Trophoblast cell (in vitro differentiated cells and primary cell): Measurements from ENCODE around the gene DNAJC4.

ENCODE experiments used
- DNase-seq, 2 donors: peaks; one replicate each; pipeline ENCODE4 v3.0.0-alpha.2; 2016
- H2AFZ ChIP-seq: 2 replicates; pipeline ENCODE4 v1.6.1; 2013; ENCODE audit warnings: low read length, moderate library complexity, mild to moderate bottlenecking; ENCODE audit not compliant: insufficient read depth, poor library complexity
- H2AK5ac ChIP-seq: 2 replicates; pipeline ENCODE4 v1.6.1; 2013; ENCODE audit warnings: mild to moderate bottlenecking, low read length
- H2BK120ac ChIP-seq: 2 replicates; pipeline ENCODE4 v1.6.1; 2013; ENCODE audit warnings: low read length, mild to moderate bottlenecking, moderate library complexity; ENCODE audit not compliant: insufficient read depth, poor library complexity
- H2BK12ac ChIP-seq: 2 replicates; pipeline ENCODE4 v1.6.1; 2013; ENCODE audit warnings: mild to moderate bottlenecking, low read length, moderate library complexity
- H2BK5ac ChIP-seq: 2 replicates; pipeline ENCODE4 v1.6.1; 2013; ENCODE audit warnings: low read length, low read depth, moderate library complexity, mild to moderate bottlenecking; ENCODE audit not compliant: poor library complexity
- H3K14ac ChIP-seq: 2 replicates; pipeline ENCODE4 v1.6.1; 2013; ENCODE audit warnings: mild to moderate bottlenecking, low read length
- H3K18ac ChIP-seq: 2 replicates; pipeline ENCODE4 v1.6.1; 2013; ENCODE audit warnings: mild to moderate bottlenecking, low read length
- H3K23ac ChIP-seq: 2 replicates; pipeline ENCODE4 v1.6.1; 2013; ENCODE audit warnings: low read length
- H3K27ac ChIP-seq: 2 replicates; pipeline ENCODE4 v1.5.1; 2013; ENCODE audit warnings: low read depth, mild to moderate bottlenecking, inconsistent platforms, low read length, moderate library complexity
- H3K27me3 ChIP-seq: 2 replicates; pipeline ENCODE4 v1.6.1; 2013; ENCODE audit warnings: inconsistent platforms, mild to moderate bottlenecking, low read length, moderate library complexity; ENCODE audit not compliant: insufficient read depth
- H3K36me3 ChIP-seq, 2 experiments: 1 replicate in 1 of 2; 2 replicates in 1 of 2; pipeline ENCODE4 v1.6.1; 2013; ENCODE audit warnings: low read length in 2 of 2, mild to moderate bottlenecking in 2 of 2, moderate library complexity in 1 of 2; ENCODE audit not compliant: insufficient read depth in 2 of 2, control insufficient read depth in 1 of 2
- H3K4ac ChIP-seq: 2 replicates; pipeline ENCODE4 v1.6.1; 2013; ENCODE audit warnings: low read depth, mild to moderate bottlenecking, low read length, moderate library complexity
- H3K4me1 ChIP-seq, 2 experiments: 1 replicate in 1 of 2; 2 replicates in 1 of 2; pipeline ENCODE4 v1.6.1; 2013; ENCODE audit warnings: low read length in 2 of 2, mild to moderate bottlenecking in 2 of 2, moderate library complexity in 1 of 2; ENCODE audit not compliant: insufficient read depth in 2 of 2, control insufficient read depth in 1 of 2
- H3K4me2 ChIP-seq: 2 replicates; pipeline ENCODE4 v1.6.1; 2013; ENCODE audit warnings: inconsistent platforms, mild to moderate bottlenecking, low read length, moderate library complexity
- H3K4me3 ChIP-seq: 2 replicates; pipeline ENCODE4 v1.5.1; 2013; ENCODE audit warnings: mild to moderate bottlenecking, low read depth, low read length, inconsistent platforms
- H3K79me1 ChIP-seq: one replicate; pipeline ENCODE4 v1.6.1; 2013; ENCODE audit warnings: low read length
- H3K79me2 ChIP-seq: 2 replicates; pipeline ENCODE4 v1.6.1; 2013; ENCODE audit warnings: low read length, mild to moderate bottlenecking; ENCODE audit not compliant: control insufficient read depth, insufficient read depth, poor library complexity
- H3K9ac ChIP-seq: 2 replicates; pipeline ENCODE4 v1.6.1; 2013; ENCODE audit warnings: mild to moderate bottlenecking, low read length
- H3K9me3 ChIP-seq: 2 replicates; pipeline ENCODE4 v1.6.1; 2013; ENCODE audit warnings: low read depth, mild to moderate bottlenecking, control low read depth, inconsistent platforms, low read length; ENCODE audit not compliant: insufficient read depth
- H4K12ac ChIP-seq: 2 replicates; pipeline ENCODE4 v1.6.1; 2013; ENCODE audit warnings: low read depth, mild to moderate bottlenecking, low read length, moderate library complexity
- H4K8ac ChIP-seq: 2 replicates; pipeline ENCODE4 v1.6.1; 2013; ENCODE audit warnings: low read depth, mild to moderate bottlenecking, low read length, moderate library complexity
- H4K91ac ChIP-seq: one replicate; pipeline ENCODE4 v1.6.1; 2013; ENCODE audit warnings: low read depth, mild to moderate bottlenecking, low read length, moderate library complexity
- WGBS: extraction: QIAGEN DNeasy Blood & Tissue Kit; methylation state at CpG from one replicate; pipeline ENCODE4 v1.1.7; 2013; ENCODE audit warnings: missing lambda C conversion rate; ENCODE audit not compliant: insufficient read length, insufficient coverage; ENCODE audit errors: extremely low coverage; 5-methylcytosine and 5-hydroxymethylcytosine counted together

Gene DNAJC4

DNA sequence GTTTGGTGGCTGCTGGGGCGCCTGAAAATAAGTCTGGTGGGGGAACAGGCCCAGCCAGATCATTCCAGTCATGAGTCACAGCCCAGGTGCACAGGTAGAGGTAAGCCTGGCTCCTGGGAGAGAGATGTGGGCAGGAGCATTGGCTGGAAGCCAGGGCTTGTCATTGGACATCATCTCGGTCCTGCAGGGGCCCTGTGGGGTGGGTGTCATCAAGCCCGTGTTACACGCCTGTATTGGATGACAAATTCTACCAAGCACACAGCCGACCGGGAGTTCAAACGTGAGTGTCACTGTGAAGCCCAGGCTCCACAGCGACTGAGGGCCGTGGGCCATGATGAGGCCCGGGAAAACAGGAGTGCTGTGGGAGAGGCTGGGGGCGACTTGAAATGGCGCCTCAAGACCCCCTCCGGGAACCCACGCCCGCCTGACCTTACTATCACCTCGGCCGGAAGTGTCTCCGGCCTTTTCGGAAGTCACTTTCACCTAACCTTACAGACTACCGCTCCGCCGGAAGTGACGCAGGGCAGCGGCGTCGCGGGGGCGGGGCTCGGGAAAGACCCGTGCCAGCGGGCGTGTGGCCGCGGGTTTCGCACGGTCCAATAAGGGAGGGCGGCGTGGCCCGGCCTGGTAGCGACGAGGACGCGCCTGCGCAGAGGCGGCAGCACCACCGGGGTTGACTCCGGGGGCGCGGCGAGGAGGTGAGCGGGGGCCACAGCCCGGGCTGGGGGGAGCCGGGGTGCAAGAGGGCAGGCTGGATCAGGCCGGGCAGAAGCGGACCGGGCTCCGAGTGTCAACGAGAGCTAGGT lies 10.3 kb downstream of the DNAJC4 start, which contains the start of gene FKBP2:
TSS of gene FKBP2 (plus strand) at position 661 of the 806 bp plus-strand sequence. CDS start 1,293 bp downstream, outside the sequence.
- peak within 1 kb of the TSS; percentile 98 for H3K14ac ChIP-seq
- peak within 1 kb of the TSS; percentile 39 for H2BK12ac ChIP-seq
- peak within 1 kb of the TSS; percentile 98 for H2BK5ac ChIP-seq
- H2AFZ ChIP-seq = peak within 1 kb of the TSS; percentile 87
- H2AK5ac ChIP-seq = peak within 1 kb of the TSS; percentile 89
- peak within 1 kb of the TSS; percentile 95 for H3K27ac ChIP-seq
- H3K79me2 ChIP-seq = peaks cover 22% of the 10 kb centered on the region
- peak within 1 kb of the TSS; percentile 97 for H4K12ac ChIP-seq
- peaks cover 28 to 36% of the 10 kb centered on the region in 2 experiments for H3K4me1 ChIP-seq
- H3K36me3 ChIP-seq = peaks cover 44 to 47% of the 10 kb centered on the region in 2 experiments
- no CpG with 5 or more reads among the region's 58 CpGs for WGBS
- no peak within 1 kb of the TSS for H3K23ac ChIP-seq
- H3K4me2 ChIP-seq = peak within 1 kb of the TSS; percentile 94
- H3K18ac ChIP-seq = peak within 1 kb of the TSS; percentile 96
- H4K91ac ChIP-seq = peak within 1 kb of the TSS; percentile 99
- H3K9me3 ChIP-seq = no peaks in the 10 kb centered on the region
- peak within 1 kb of the TSS; percentile 76 for H3K4me3 ChIP-seq
- peaks cover 28% of the 10 kb centered on the region for H3K79me1 ChIP-seq
- H3K27me3 ChIP-seq = no peaks in the 10 kb centered on the region
- H3K4ac ChIP-seq = peak within 1 kb of the TSS; percentile 97
- H3K9ac ChIP-seq = peak within 1 kb of the TSS; percentile 84
- DNase-seq = peak; percentile 97 to 99
- peak within 1 kb of the TSS; percentile 98 for H2BK120ac ChIP-seq
- peak within 1 kb of the TSS; percentile 99 for H4K8ac ChIP-seq

DNA sequence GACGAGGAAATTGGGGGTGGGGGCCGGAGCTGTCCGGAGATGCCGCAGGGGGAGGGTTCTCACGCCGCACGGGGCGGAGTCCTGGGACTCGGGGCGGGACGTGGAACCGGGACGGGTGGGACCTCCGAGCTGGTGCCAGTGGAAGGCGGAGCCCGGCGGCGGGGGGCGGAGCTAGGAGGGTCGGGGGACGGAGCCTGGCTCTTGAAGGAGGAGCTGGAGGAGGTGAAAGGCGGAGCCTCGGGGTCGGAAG lies 10.8 kb downstream of the DNAJC4 start:
- peak overlapping the region; percentile 97 for H3K4ac ChIP-seq
- peak overlapping the region; percentile 76 for H3K4me3 ChIP-seq
- peak overlapping the region; percentile 68 for H3K9ac ChIP-seq
- no peak overlapping the region for H2BK12ac ChIP-seq
- H3K9me3 ChIP-seq = peaks cover 2% of the 10 kb centered on the region
- H3K27ac ChIP-seq = peak overlapping the region; percentile 95
- peak overlapping the region; percentile 69 for H2AK5ac ChIP-seq
- peak overlapping the region; percentile 68 for H3K4me2 ChIP-seq
- H3K23ac ChIP-seq = no peak overlapping the region
- peak overlapping the region; percentile 99 for H4K91ac ChIP-seq
- H2BK120ac ChIP-seq = peak overlapping the region; percentile 98
- peaks cover 28 to 37% of the 10 kb centered on the region in 2 experiments for H3K4me1 ChIP-seq
- H3K36me3 ChIP-seq = peaks cover 42 to 47% of the 10 kb centered on the region in 2 experiments
- peak overlapping the region; percentile 87 for H3K18ac ChIP-seq
- WGBS = no CpG with 5 or more reads among the region's 24 CpGs
- H4K8ac ChIP-seq = peak overlapping the region; percentile 99
- H3K79me1 ChIP-seq = peaks cover 33% of the 10 kb centered on the region
- DNase-seq = peak; percentile 99 to 100
- peak overlapping the region; percentile 95 for H4K12ac ChIP-seq
- H3K14ac ChIP-seq = peak overlapping the region; percentile 98
- peaks cover 27% of the 10 kb centered on the region for H3K79me2 ChIP-seq
- H2AFZ ChIP-seq = peak overlapping the region; percentile 87
- no peaks in the 10 kb centered on the region for H3K27me3 ChIP-seq
- H2BK5ac ChIP-seq = peak overlapping the region; percentile 98

GRCh38 chr11:64241491-64242374 lies 11.4 kb downstream of the DNAJC4 start:
- H3K4me3 ChIP-seq = peak overlapping the region; percentile 71
- H3K9ac ChIP-seq = peak overlapping the region; percentile 84
- H2BK120ac ChIP-seq = peak overlapping the region; percentile 79
- peaks cover 35% of the 10 kb centered on the region for H3K79me1 ChIP-seq
- H2AK5ac ChIP-seq = peak overlapping the region; percentile 80
- H2BK12ac ChIP-seq = no peak overlapping the region
- peak overlapping the region; percentile 93 for H4K12ac ChIP-seq
- peaks cover 29% of the 10 kb centered on the region for H3K79me2 ChIP-seq
- no peak overlapping the region for H3K23ac ChIP-seq
- peaks cover 41 to 47% of the 10 kb centered on the region in 2 experiments for H3K36me3 ChIP-seq
- H4K91ac ChIP-seq = peak overlapping the region; percentile 99
- H3K4me1 ChIP-seq = peaks cover 28 to 37% of the 10 kb centered on the region in 2 experiments
- peak overlapping the region; percentile 87 for H2AFZ ChIP-seq
- peak overlapping the region; percentile 93 for H3K4ac ChIP-seq
- peak overlapping the region; percentile 92 for H3K14ac ChIP-seq
- H2BK5ac ChIP-seq = peak overlapping the region; percentile 94
- peak overlapping the region; percentile 96 for H3K18ac ChIP-seq
- no peaks in the 10 kb centered on the region for H3K27me3 ChIP-seq
- no CpG with 5 or more reads among the region's 63 CpGs for WGBS
- peaks cover 2% of the 10 kb centered on the region for H3K9me3 ChIP-seq
- peak overlapping the region; percentile 94 for H3K4me2 ChIP-seq
- peak in 1 of 2 donors; percentile 41 for DNase-seq
- H3K27ac ChIP-seq = peak overlapping the region; percentile 95
- peak overlapping the region; percentile 93 for H4K8ac ChIP-seq

DNA sequence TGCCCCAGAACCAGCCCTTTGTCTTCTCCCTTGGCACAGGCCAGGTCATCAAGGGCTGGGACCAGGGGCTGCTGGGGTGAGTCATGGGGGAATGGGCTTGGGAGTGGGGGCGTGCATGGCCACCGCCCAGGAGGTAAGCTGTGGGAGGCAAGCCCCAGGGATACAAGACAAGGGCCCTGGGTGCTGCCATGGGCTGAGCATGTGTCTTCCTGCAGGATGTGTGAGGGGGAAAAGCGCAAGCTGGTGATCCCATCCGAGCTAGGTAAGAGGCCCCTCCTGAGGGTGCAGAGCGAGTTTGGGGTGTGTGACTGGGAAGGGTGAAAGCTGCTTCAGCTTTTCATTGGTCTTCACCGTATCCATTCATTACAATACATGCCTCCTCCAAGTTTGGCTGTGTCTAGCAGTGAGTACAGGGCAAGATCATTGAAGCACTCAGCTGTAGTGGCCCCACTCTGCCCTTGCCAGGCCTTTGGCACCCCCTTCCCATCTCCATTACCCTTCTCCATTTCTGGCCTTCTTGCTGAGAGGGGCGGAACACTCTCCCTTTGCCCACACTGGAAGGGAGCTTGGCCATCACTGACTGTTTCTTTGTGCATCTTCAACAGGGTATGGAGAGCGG lies 13.0 kb downstream of the DNAJC4 start:
- H3K4me1 ChIP-seq = peaks cover 28 to 42% of the 10 kb centered on the region in 2 experiments
- no peak overlapping the region for H3K4ac ChIP-seq
- peak overlapping the region; percentile 18 for H2AK5ac ChIP-seq
- no peak overlapping the region for H3K4me3 ChIP-seq
- no peak for DNase-seq
- no peak overlapping the region for H3K14ac ChIP-seq
- peak overlapping the region; percentile 22 for H4K8ac ChIP-seq
- H3K9me3 ChIP-seq = peaks cover 4% of the 10 kb centered on the region
- H3K27me3 ChIP-seq = no peaks in the 10 kb centered on the region
- no peak overlapping the region for H2BK5ac ChIP-seq
- no peak overlapping the region for H3K23ac ChIP-seq
- peak overlapping the region; percentile 22 for H3K27ac ChIP-seq
- H4K91ac ChIP-seq = no peak overlapping the region
- H3K36me3 ChIP-seq = peaks cover 28 to 34% of the 10 kb centered on the region in 2 experiments
- peaks cover 44% of the 10 kb centered on the region for H3K79me1 ChIP-seq
- no peak overlapping the region for H3K4me2 ChIP-seq
- H2BK12ac ChIP-seq = no peak overlapping the region
- WGBS = no CpG with 5 or more reads among the region's 8 CpGs
- H2BK120ac ChIP-seq = no peak overlapping the region
- peak overlapping the region; percentile 17 for H2AFZ ChIP-seq
- H4K12ac ChIP-seq = no peak overlapping the region
- peaks cover 32% of the 10 kb centered on the region for H3K79me2 ChIP-seq
- H3K9ac ChIP-seq = no peak overlapping the region
- H3K18ac ChIP-seq = no peak overlapping the region
